GM12878 (cell line): Measurements from ENCODE around the gene IL20RA. TPM values are rescaled to one million over a fixed set of nuclear protein-coding genes. Genes with fewer than 3 reads are reported as not detected.

ENCODE experiments used
- BCL11A ChIP-seq: IDR thresholded peaks from 2 replicates; pipeline ENCODE4 v1.6.1; 2011; ENCODE audit warnings: low read depth, low read length
- BHLHE40 ChIP-seq, 2 experiments: fragments of 450-650 bp in 1 of 2; IDR thresholded peaks; 2 replicates each; pipeline ENCODE4 v1.6.1; 2011 to 2017; ENCODE audit warnings: low read depth in 2 of 2, borderline replicate concordance in 1 of 2, improper control_type of control experiment in 1 of 2, low read length in 1 of 2, mild to moderate bottlenecking in 1 of 2
- EGR1 ChIP-seq, 2 experiments: IDR thresholded peaks; 1 replicate in 1 of 2; 2 replicates in 1 of 2; pipeline ENCODE4 v1.6.1; 2011 to 2012; ENCODE audit warnings: low read depth in 2 of 2, low read length in 2 of 2, borderline replicate concordance in 1 of 2, mild to moderate bottlenecking in 1 of 2, moderate library complexity in 1 of 2
- FOXK2 ChIP-seq: fragments of 450-650 bp; IDR thresholded peaks from 2 replicates; pipeline ENCODE4 v1.6.1; 2017; ENCODE audit warnings: mild to moderate bottlenecking, moderate library complexity
- LARP7 ChIP-seq: fragments of 450-650 bp; IDR thresholded peaks from 2 replicates; pipeline ENCODE4 v1.6.1; 2017; ENCODE audit warnings: mild to moderate bottlenecking
- NFYB ChIP-seq: IDR thresholded peaks from 2 replicates; pipeline ENCODE4 v1.6.1; 2011; ENCODE audit warnings: low read depth, mild to moderate bottlenecking, low read length, improper control_type of control experiment, moderate library complexity; ENCODE audit not compliant: insufficient read depth
- NRF1 ChIP-seq: conservative IDR thresholded peaks from 2 replicates; pipeline ENCODE4 v1.6.1; 2011; ENCODE audit warnings: mild to moderate bottlenecking, low read depth, low read length, improper control_type of control experiment
- SREBF2 ChIP-seq: IDR thresholded peaks from 2 replicates; pipeline ENCODE4 v1.6.1; 2012; ENCODE audit warnings: mild to moderate bottlenecking, low read length
- YY1 ChIP-seq: IDR thresholded peaks from 2 replicates; pipeline ENCODE4 v1.6.1; 2011; ENCODE audit warnings: low read depth, mild to moderate bottlenecking, low read length
- polyA plus RNA-seq, 11 experiments: library from polyadenylated mRNA; depleted of rRNA in 4 of 11; unstranded in 6 of 11; stranded (reverse) in 5 of 11; fragments of >200 nt; fragmentation: Nextera tagmentation in 4 of 11; fragmentation: Illumina TruSeq in 1 of 11; extraction: Ambion mirVana in 4 of 11; extraction: Trizol in 1 of 11; gene quantifications; 1 replicate in 1 of 11; 2 replicates in 10 of 11; pipeline versions ENCODE4 v1.2.1 to v1.2.3, GENCODE V29; 2011 to 2016; ENCODE audit warnings: inconsistent platforms in 2 of 11, missing spikeins in 2 of 11, low read depth in 1 of 11
- total RNA-seq, 4 experiments: library from RNA; depleted of rRNA in 3 of 4; stranded (reverse); fragments of >200 nt in 3 of 4; fragmentation: Illumina TruSeq in 1 of 4; extraction: Trizol in 1 of 4; gene quantifications; 2 replicates each; pipeline versions ENCODE4 v1.2.1 to v1.2.3, GENCODE V29; 2013 to 2021
- TF ChIP-seq, protein P1 (sequence below): fragments of 450-650 bp; IDR thresholded peaks from 2 replicates; pipeline ENCODE4 v1.6.1; 2017; ENCODE audit warnings: mild to moderate bottlenecking, moderate library complexity
- TF ChIP-seq, protein P2 (sequence below): IDR thresholded peaks from 2 replicates; pipeline ENCODE4 v1.6.1; 2012; ENCODE audit warnings: low read length, inconsistent platforms
- TF ChIP-seq, protein P3 (sequence below): fragments of 450-650 bp; IDR thresholded peaks from 2 replicates; pipeline ENCODE4 v1.6.1; 2016; ENCODE audit warnings: mild to moderate bottlenecking

Gene IL20RA
- total and polyA plus RNA-seq, 10 of the 15 experiments (the other 5 are each of a cell fraction or from before 2014, with no cell fraction given) = 0.02 to 0.16 (median 0.09) TPM; not detected in 3

DNA sequence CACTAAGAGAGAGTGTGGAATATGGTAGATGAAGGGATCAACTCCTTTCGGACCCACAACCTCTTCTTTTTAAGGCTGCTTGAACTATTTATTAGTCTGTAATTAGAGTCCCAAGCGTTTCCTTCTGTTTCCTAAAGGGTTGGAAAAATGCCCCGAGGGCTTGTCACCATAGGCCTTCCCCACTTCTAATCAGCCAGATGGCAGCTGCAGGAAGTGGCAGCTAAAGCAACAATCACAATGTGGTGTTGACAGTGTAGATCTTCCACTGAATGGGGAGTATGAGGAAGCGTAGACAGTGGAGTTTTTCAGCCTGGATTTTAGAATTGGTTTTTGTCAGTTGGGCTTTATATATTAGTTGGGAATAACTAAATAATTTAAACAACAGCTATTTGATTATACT lies 82.1 kb downstream of the IL20RA start (continued):
- TF ChIP-seq, protein P1, sequence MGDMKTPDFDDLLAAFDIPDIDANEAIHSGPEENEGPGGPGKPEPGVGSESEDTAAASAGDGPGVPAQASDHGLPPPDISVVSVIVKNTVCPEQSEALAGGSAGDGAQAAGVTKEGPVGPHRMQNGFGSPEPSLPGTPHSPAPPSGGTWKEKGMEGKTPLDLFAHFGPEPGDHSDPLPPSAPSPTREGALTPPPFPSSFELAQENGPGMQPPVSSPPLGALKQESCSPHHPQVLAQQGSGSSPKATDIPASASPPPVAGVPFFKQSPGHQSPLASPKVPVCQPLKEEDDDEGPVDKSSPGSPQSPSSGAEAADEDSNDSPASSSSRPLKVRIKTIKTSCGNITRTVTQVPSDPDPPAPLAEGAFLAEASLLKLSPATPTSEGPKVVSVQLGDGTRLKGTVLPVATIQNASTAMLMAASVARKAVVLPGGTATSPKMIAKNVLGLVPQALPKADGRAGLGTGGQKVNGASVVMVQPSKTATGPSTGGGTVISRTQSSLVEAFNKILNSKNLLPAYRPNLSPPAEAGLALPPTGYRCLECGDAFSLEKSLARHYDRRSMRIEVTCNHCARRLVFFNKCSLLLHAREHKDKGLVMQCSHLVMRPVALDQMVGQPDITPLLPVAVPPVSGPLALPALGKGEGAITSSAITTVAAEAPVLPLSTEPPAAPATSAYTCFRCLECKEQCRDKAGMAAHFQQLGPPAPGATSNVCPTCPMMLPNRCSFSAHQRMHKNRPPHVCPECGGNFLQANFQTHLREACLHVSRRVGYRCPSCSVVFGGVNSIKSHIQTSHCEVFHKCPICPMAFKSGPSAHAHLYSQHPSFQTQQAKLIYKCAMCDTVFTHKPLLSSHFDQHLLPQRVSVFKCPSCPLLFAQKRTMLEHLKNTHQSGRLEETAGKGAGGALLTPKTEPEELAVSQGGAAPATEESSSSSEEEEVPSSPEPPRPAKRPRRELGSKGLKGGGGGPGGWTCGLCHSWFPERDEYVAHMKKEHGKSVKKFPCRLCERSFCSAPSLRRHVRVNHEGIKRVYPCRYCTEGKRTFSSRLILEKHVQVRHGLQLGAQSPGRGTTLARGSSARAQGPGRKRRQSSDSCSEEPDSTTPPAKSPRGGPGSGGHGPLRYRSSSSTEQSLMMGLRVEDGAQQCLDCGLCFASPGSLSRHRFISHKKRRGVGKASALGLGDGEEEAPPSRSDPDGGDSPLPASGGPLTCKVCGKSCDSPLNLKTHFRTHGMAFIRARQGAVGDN = no peak
- TF ChIP-seq BHLHE40 (IDR thresholded peaks at IDR 0.05; ENCODE audit: borderline replicate concordance in 1 of 2, low read depth in 2 of 2, low read length in 1 of 2) (no peak), YY1 (no peak), LARP7 (no peak), FOXK2 (no peak), EGR1 (IDR thresholded peaks at IDR 0.05; ENCODE audit: borderline replicate concordance in 1 of 2, low read depth in 2 of 2, low read length in 2 of 2) (no peak), BCL11A (no peak), SREBF2 (no peak), NFYB (no peak), NRF1 (no peak)
- TF ChIP-seq, protein P2, sequence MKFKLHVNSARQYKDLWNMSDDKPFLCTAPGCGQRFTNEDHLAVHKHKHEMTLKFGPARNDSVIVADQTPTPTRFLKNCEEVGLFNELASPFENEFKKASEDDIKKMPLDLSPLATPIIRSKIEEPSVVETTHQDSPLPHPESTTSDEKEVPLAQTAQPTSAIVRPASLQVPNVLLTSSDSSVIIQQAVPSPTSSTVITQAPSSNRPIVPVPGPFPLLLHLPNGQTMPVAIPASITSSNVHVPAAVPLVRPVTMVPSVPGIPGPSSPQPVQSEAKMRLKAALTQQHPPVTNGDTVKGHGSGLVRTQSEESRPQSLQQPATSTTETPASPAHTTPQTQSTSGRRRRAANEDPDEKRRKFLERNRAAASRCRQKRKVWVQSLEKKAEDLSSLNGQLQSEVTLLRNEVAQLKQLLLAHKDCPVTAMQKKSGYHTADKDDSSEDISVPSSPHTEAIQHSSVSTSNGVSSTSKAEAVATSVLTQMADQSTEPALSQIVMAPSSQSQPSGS = no peak
- TF ChIP-seq, protein P3, sequence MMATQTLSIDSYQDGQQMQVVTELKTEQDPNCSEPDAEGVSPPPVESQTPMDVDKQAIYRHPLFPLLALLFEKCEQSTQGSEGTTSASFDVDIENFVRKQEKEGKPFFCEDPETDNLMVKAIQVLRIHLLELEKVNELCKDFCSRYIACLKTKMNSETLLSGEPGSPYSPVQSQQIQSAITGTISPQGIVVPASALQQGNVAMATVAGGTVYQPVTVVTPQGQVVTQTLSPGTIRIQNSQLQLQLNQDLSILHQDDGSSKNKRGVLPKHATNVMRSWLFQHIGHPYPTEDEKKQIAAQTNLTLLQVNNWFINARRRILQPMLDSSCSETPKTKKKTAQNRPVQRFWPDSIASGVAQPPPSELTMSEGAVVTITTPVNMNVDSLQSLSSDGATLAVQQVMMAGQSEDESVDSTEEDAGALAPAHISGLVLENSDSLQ = no peak
